Stimulated activated CD8-positive, alpha-beta memory T cell treated with anti-CD3 and anti-CD28 coated beads, Interleukin-7, amount 100 ng/mL, for 4 hours (primary cell): ENCODE results near the gene HOXA2.

Source experiments
- DNase-seq, 2 donors: peaks; one replicate each; pipeline ENCODE4 v3.0.0-alpha.2; 2020; ENCODE audit warnings: low read depth in 2 of 2

The HOXA2 gene

GRCh38 chr7:27111751-27112277, 9.3 kb upstream of the HOXA2 start:
- no peak for DNase-seq

DNA sequence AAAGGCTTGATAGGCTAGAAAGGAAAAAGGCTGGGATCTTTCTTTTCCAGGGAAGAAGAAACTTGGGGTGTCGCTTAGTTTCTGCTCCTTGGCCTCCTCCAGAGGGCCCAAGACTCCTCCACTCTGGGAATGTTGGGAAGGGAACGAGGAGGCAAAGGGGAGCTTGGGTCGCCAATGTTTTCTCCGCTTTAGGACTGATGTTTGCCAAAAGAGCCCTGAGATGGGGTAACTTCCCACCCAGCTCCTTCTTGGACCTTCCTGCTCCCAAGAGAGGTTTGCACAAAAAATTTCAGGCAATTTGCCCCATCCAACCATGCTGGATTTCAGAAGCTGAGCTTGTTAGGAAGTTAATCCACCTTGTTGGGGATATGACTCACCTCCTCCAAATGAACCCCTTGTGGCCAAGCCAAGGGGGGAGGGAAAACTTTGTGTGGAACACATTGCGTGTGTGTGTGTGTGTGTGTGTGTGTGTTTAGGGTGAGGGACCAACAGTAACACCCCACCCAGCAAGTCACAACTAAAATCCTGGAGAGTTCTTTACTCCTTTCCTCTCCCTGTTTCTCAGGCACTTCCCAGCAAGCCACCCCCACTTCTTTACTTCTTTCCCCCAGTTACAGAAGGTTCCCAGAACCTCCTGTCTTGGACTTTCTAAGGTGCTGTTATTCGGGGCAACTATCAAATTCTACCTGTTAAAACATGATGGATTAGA, 8.7 kb upstream of the HOXA2 start:
- no peak for DNase-seq

GRCh38 chr7:27110186-27111031, 7.9 kb upstream of the HOXA2 start:
- DNase-seq, result no peak

- DNase-seq, result no peak
These were observed 7.1 kb upstream of the HOXA2 start for GRCh38 chr7:27109466-27110185.

DNA sequence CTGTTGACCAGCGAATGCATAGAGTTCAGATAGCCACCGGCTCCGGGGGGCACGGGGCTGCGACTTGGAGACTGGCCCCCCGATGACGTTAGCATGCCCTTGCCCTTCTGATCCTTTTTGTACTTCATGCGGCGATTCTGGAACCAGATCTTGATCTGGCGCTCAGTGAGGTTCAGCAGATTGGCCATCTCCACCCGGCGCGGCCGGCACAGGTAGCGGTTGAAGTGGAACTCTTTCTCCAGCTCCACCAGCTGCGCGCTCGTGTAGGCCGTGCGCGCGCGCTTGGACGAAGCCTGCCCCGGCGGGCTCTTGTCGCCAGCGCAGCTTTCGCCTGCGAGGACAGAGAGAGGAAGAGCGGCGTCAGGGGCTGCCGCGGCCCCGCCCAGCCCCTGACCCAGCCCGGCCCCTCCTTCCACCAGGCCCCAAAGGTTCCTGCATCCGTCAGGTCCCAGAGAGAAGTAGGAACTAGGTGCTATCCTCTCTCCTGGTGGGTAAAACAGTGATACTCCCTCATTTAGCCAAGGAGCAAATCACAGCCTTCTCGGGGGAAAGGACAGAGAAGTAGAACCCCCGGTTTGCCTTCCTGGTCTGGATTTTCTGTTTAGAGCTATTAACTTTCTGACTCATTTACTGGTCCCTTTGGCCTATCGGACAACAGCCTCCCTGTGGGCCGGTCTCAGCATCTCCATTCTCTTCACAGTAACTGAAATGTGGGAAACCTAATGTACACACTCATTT, 6.1 kb upstream of the HOXA2 start:
- no peak for DNase-seq

GRCh38 chr7:27107391-27108381, 5.2 kb upstream of the HOXA2 start:
- DNase-seq, result no peak

GRCh38 chr7:27106901-27107240, 4.4 kb upstream of the HOXA2 start:
- no peak for DNase-seq

GRCh38 chr7:27106181-27106900, 3.9 kb upstream of the HOXA2 start:
- no peak for DNase-seq

DNA sequence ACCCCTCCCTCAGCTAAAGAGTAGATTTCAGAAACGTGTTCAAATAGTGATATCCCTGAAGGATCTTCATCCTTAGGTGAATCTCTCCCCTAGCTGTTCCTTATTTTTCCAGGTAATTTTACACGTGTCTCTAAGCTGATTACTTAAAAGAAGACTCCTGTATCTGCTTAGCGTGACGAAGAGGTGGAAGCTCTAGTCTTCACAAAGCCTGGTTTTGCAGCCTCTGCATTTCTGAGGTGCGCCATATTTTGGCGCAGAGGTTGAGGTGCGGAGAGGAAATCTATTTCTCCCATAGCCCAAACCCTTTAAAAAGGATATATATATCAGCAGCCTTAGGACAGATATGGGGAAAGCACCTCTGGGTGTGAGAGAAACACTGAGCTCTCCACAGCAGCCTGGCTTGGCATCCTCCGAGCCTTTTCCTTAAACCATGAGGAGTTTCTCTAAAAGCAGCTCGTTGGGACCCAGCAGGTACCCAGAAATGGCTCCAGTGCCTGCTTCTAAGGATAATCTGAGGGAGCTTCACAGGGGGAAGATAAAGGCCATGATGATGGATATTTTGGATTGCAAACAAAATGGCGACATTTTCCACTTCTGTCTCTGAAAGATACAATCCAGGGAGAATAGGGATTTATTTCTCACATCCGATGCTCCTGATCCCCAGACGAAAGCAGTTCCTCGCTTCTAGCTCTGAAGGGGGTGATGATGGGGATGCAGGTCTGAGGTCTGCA, 3.0 kb upstream of the HOXA2 start:
- DNase-seq, result no peak

- no peak for DNase-seq
These were observed 2.0 kb upstream of the HOXA2 start for GRCh38 chr7:27104341-27105058.

GRCh38 chr7:27103489-27104226, 1.2 kb upstream of the HOXA2 start:
- DNase-seq, result no peak

GRCh38 chr7:27101957-27102580, 414 bp downstream of the HOXA2 start:
- no peak for DNase-seq

DNA sequence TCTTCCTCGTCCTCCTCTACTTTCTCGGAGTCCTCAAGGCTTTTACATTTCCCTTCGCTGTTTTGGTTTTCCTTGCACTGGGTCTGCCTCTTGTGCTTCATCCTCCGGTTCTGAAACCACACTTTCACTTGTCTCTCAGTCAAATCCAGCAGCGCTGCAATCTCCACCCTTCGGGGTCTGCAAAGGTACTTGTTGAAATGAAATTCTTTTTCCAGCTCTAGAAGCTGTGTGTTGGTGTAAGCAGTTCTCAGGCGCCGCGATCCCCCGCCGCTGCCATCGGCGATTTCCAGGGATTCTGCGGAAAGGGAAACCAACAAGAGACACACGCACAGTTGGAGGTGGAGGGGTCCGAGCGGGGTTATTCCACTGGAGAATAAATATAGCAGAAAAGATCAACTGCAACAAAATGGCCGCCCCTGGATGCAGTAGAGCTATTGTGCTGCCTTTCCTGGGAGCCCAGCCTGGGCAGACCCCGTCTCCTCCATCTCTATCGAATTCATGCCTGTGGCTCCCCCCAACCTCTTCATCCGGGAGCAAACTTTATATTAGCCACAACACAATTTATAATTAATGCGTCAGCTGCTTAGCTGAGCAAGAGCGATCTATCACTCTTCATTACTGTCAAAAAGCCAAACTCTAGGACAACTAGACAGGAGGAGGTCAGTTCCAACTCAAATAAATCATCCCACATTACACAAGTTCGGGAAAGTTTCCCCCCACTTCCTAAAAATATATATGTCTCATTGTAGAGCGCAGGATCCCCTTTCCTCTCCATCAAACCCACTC, 1.1 kb downstream of the HOXA2 start:
- DNase-seq, result no peak

GRCh38 chr7:27100694-27101170, 1.8 kb downstream of the HOXA2 start:
- no peak for DNase-seq

- no peak for DNase-seq
These were observed 2.8 kb downstream of the HOXA2 start for GRCh38 chr7:27099453-27100370.
